ENCODE data around the gene RFC2.

GRCh38 chr7:74293577-74293908, 39.3 kb upstream of the RFC2 start:
- TF ChIP-seq CTCF (IDR thresholded peaks at IDR 0.05) (no peak), POLR2AphosphoS5 (IDR thresholded peaks at IDR 0.05) (no peak), POLR2A (IDR thresholded peaks at IDR 0.05) (no peak)

Data from upper lobe of left lung (tissue), 4 donors.